ENCODE measurements around the gene CBX4. TPM values are rescaled to one million over a fixed set of nuclear protein-coding genes. Genes with fewer than 3 reads are reported as not detected.

The CBX4 gene
- total and polyA plus RNA-seq, 7 donors = 1.9 to 7.8 (median 3.3) TPM

DNA sequence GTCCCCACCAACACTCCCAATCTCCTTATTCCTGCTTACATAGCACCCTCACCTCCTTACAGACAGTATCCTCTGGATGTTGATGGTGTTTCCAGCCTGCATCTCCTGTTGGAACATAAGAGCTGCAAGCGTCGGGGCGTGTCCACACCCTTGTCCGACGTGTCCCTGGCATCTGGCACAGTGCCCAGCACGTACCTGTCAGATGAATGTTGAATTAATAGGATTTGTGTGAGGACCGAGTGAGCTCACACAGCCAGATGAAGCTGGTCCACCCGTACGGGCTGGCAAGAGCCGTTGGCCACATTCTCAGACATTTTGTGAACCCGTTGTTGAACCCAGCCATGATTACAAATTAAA is 12.2 kb upstream of the CBX4 start:
- Histone ChIP-seq H3K9me3 (no peaks in the 10 kb centered on the region), H3K36me3 (ENCODE audit: insufficient read depth in 1 of 2, low read depth in 1 of 2) (no peaks in the 10 kb centered on the region), H3K4me1 (no peaks in the 10 kb centered on the region), H3K27me3 (ENCODE audit: insufficient read depth in 3 of 3, low read length in 2 of 3) (peaks cover 0 to 84% (median 8%) of the 10 kb centered on the region in 3 donors), H3K4me3 (no peak overlapping the region), H3K27ac (no peak overlapping the region)
- TF ChIP-seq, protein P1, sequence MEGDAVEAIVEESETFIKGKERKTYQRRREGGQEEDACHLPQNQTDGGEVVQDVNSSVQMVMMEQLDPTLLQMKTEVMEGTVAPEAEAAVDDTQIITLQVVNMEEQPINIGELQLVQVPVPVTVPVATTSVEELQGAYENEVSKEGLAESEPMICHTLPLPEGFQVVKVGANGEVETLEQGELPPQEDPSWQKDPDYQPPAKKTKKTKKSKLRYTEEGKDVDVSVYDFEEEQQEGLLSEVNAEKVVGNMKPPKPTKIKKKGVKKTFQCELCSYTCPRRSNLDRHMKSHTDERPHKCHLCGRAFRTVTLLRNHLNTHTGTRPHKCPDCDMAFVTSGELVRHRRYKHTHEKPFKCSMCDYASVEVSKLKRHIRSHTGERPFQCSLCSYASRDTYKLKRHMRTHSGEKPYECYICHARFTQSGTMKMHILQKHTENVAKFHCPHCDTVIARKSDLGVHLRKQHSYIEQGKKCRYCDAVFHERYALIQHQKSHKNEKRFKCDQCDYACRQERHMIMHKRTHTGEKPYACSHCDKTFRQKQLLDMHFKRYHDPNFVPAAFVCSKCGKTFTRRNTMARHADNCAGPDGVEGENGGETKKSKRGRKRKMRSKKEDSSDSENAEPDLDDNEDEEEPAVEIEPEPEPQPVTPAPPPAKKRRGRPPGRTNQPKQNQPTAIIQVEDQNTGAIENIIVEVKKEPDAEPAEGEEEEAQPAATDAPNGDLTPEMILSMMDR (IDR thresholded peaks at IDR 0.05) = no peak
- no peak for ATAC-seq
- intact Hi-C loops (cut with DNase I) = no loop called here
- WGBS, 3 donors = 54 to 73% (median 54%) methylated on average over 11 of the region's 11 CpGs
- no peak for DNase-seq

DNA sequence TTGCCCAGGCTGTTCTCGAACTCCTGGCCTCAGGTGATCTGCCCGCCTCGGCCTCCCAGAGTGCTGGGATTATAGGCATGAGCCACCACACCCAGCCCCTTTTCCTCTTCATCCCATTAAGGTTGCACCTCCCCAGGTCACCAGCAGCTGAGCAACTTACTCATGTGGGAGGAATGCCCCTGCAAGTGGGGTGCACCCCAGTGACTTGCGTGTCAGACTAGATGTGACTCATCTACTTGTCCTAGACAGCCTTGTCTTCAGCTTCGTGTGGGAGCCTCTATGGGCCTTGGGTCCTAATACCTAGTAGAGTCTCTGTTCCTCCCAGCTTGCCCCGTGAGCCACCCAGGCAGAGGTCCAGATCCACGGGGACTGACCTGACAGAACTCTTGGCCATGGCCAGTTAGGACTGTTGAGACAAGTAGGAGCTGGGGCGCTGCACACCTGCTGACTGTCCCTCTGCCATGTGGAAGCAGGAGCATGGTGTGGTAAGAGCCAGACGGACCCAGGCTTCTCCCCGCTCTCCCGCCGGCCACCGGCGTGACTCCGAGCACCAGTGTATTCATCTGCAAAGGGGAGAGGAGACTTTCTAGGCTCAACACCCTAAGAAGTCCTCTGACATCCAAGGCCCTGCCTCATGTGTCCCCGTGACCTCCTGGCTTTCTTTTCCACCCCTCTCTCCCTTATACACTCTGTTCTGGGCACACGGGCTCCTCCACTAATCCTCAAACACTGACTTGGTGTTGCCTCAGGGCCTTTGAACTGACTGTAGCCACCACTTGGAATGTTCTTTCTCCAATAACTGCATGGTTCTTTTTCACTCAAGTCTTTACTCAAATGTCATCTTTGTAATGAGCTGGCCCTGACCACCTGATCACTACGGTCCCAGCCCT is 11.6 kb upstream of the CBX4 start:
- ATAC-seq (no peak), DNase-seq (no peak)
- TF ChIP-seq, protein P1 (IDR thresholded peaks at IDR 0.05) = no peak
- Histone ChIP-seq H3K27ac (no peak overlapping the region), H3K9me3 (no peaks in the 10 kb centered on the region), H3K4me3 (no peak overlapping the region), H3K36me3 (ENCODE audit: insufficient read depth in 1 of 2, low read depth in 1 of 2) (no peaks in the 10 kb centered on the region), H3K4me1 (no peaks in the 10 kb centered on the region), H3K27me3 (ENCODE audit: insufficient read depth in 3 of 3, low read length in 2 of 3) (peaks cover 0 to 86% (median 5%) of the 10 kb centered on the region in 3 donors)
- intact Hi-C loops (cut with DNase I) = no loop called here
- 85 to 92% (median 89%) methylated on average over 13 to 18 of the region's 18 CpGs for WGBS, 3 donors

DNA sequence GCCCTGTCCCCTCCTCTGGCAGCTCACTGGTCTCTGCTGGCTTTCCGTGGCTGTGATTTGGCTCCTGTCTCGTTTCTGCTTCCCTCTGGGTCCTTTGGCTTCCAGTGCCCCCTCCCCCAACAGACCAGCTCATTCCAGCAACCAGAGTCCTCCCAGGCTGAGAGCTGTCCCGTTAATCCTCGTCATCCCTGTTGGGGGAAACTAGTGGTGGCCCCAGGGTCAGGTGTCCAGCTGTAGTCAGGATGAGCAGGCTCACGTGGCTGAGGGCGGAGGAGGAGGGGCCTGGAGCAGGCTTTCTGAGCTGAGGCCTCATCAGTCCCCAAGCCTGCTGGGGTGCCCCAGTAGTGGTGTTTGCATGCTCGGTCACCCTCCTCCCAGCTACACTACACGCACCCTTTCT is 10.7 kb upstream of the CBX4 start:
- 79 to 85% (median 80%) methylated on average over 8 of the region's 8 CpGs for WGBS, 3 donors
- ATAC-seq (no peak), DNase-seq (no peak)
- no peaks in the 10 kb centered on the region for H3K9me3 ChIP-seq
- no peaks in the 10 kb centered on the region for H3K4me1 ChIP-seq
- intact Hi-C loops (cut with DNase I) = loop anchor here in 1 of 2 donors (10.0 kb wide), 1 partner anchor 145 kb away; no protein-coding TSS in a partner anchor
- H3K4me3 ChIP-seq = no peak overlapping the region
- no peak overlapping the region for H3K27ac ChIP-seq
- H3K27me3 ChIP-seq (ENCODE audit: insufficient read depth in 3 of 3, low read length in 2 of 3) = peaks cover 0 to 87% (median 5%) of the 10 kb centered on the region in 3 donors
- no peaks in the 10 kb centered on the region for H3K36me3 ChIP-seq (ENCODE audit: insufficient read depth in 1 of 2, low read depth in 1 of 2)
- TF ChIP-seq, protein P1 (IDR thresholded peaks at IDR 0.05) = no peak

DNA sequence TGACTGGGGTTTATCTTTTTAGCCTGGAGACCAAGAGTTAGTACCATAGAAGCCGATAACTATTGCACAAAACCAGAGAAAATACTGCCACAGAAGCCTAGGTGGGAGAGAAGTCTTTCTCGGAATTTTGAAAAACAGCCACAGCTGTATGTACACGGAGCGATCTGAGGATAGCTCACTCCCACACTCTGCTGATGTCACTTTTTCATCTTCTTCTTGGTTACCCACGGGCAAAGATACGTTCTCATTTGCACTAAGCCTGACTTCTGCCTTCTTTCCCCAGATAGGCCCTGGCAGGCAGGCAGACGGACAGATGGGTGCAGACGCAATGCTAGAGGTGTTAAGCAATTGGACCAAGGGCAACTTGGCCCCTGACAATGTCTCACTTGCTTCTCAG is 9.1 kb upstream of the CBX4 start:
- intact Hi-C loops (cut with DNase I) = loop anchor here in 1 of 2 donors (10.0 kb wide), 1 partner anchor 146 kb away; no protein-coding TSS in a partner anchor
- Histone ChIP-seq H3K4me3 (no peak overlapping the region), H3K27ac (no peak overlapping the region), H3K36me3 (ENCODE audit: insufficient read depth in 1 of 2, low read depth in 1 of 2) (no peaks in the 10 kb centered on the region), H3K4me1 (peaks cover 5% of the 10 kb centered on the region), H3K27me3 (ENCODE audit: insufficient read depth in 3 of 3, low read length in 2 of 3) (peaks cover 0 to 90% (median 8%) of the 10 kb centered on the region in 3 donors), H3K9me3 (no peaks in the 10 kb centered on the region)
- TF ChIP-seq, protein P1 (IDR thresholded peaks at IDR 0.05) = no peak
- no peak for DNase-seq
- WGBS, 3 donors = 76 to 82% (median 82%) methylated on average over 8 of the region's 8 CpGs
- no peak for ATAC-seq

All from psoas muscle (tissue), 8 donors.